Measurements from ENCODE around the gene GOSR1.
"Not testable (repeated sequence)": the region's sequence is repeated elsewhere in the genome, so short reads cannot be mapped to it uniquely, and the experiment has no call there.

Gene GOSR1

DNA sequence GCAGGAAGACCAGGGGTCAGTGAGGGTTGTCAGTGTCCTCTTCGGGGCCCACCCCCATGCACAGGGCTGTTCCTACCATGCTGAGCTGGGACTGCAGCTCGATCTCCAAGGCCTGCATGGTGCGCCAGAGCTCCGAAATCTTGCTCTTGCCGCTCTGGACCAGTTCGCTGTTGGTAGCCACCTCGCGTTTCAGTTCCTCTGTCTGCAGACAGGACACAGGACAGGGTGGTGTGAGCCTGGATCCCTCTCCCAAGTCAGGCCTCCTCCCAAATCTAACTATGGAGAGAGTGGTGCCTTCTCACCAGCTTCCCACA is 90.9 kb downstream of the GOSR1 start:
- Mint-ChIP-seq H3K27me3 (no peaks in the 10 kb centered on the region), H3K27ac (no peak overlapping the region), H3K9me3 (no peaks in the 10 kb centered on the region), H3K4me3 (no peak overlapping the region), H3K36me3 (ENCODE audit: low read depth) (no peaks in the 10 kb centered on the region), H3K4me1 (ENCODE audit: low read depth) (no peaks in the 10 kb centered on the region)
- no peak for DNase-seq

- not testable (repeated sequence) for H3K27me3 Mint-ChIP-seq; H3K27ac Mint-ChIP-seq; H3K9me3 Mint-ChIP-seq; H3K36me3 Mint-ChIP-seq (ENCODE audit: low read depth); DNase-seq; H3K4me1 Mint-ChIP-seq (ENCODE audit: low read depth); H3K4me3 Mint-ChIP-seq
Measured at GRCh38 chr17:30569531-30570175, 92.4 kb downstream of the GOSR1 start.

GRCh38 chr17:30570191-30570590 is 93.0 kb downstream of the GOSR1 start:
- H3K9me3 Mint-ChIP-seq: no peaks in the 10 kb centered on the region
- no peaks in the 10 kb centered on the region for H3K27me3 Mint-ChIP-seq
- H3K4me3 Mint-ChIP-seq: no peak overlapping the region
- DNase-seq: no peak
- no peaks in the 10 kb centered on the region for H3K36me3 Mint-ChIP-seq (ENCODE audit: low read depth)
- no peaks in the 10 kb centered on the region for H3K4me1 Mint-ChIP-seq (ENCODE audit: low read depth)
- no peak overlapping the region for H3K27ac Mint-ChIP-seq

DNA sequence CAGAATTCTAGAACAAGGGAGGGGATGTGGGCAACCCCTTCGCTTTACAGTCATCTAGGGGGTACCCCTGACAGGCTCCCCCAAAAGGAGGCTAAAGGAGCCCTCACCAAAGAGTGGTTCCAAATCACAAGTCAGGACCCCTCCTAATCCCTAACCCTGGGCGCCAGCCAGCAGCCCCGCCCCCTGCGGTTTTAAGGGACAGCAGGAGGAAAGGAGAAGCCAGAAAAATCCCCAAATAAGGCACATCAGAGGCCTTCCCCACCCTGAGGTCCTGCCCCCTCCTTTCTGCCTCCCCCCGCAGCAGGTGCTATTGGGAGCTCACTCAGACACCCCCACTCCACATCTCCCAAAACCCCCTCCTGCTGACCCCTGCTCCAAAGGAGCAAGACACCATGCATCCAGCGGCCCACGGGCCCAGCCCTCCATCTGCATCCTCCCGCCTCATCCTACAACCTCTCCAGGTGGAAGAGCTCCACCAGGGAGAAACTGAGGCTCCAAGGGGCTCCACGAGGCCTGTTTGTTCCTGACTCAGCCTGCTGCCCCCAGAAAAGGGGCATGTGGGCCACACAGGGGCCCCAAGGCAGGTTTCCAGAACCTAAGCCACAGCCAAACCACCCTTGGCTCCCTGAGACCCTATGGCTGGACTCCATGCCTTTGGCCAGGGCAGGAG is 93.5 kb downstream of the GOSR1 start:
- Mint-ChIP-seq H3K36me3 (ENCODE audit: low read depth) (no peaks in the 10 kb centered on the region), H3K27ac (no peak overlapping the region), H3K27me3 (no peaks in the 10 kb centered on the region), H3K4me3 (no peak overlapping the region), H3K9me3 (no peaks in the 10 kb centered on the region), H3K4me1 (ENCODE audit: low read depth) (no peaks in the 10 kb centered on the region)
- DNase-seq: no peak

GRCh38 chr17:30571404-30571803 is 94.2 kb downstream of the GOSR1 start:
- not testable (repeated sequence) for H3K9me3 Mint-ChIP-seq; H3K27ac Mint-ChIP-seq; DNase-seq; H3K27me3 Mint-ChIP-seq; H3K36me3 Mint-ChIP-seq (ENCODE audit: low read depth); H3K4me1 Mint-ChIP-seq (ENCODE audit: low read depth); H3K4me3 Mint-ChIP-seq

DNA sequence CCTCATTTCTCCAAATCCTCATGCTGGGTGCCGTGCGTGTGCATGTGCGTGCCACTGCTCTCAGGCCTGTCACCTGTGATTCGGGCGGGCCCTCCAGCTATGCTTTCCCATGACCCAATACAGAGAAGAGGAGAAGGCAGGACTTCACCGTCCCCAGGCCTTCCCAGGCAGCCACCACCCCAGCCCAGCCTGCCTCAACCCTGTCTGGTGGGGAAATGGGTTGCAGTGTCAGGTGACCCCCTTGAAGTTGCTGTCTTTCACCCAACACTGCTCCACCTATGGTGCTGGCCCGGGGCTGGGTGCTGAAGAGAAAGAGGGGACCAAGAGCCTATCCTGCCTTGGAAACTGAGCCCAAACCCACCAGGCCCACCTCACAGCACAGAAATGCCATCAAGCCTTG is 94.7 kb downstream of the GOSR1 start:
- Mint-ChIP-seq H3K36me3 (ENCODE audit: low read depth) (no peaks in the 10 kb centered on the region), H3K9me3 (no peaks in the 10 kb centered on the region), H3K4me3 (no peak overlapping the region), H3K4me1 (ENCODE audit: low read depth) (no peaks in the 10 kb centered on the region), H3K27me3 (no peaks in the 10 kb centered on the region), H3K27ac (no peak overlapping the region)
- no peak for DNase-seq

DNA sequence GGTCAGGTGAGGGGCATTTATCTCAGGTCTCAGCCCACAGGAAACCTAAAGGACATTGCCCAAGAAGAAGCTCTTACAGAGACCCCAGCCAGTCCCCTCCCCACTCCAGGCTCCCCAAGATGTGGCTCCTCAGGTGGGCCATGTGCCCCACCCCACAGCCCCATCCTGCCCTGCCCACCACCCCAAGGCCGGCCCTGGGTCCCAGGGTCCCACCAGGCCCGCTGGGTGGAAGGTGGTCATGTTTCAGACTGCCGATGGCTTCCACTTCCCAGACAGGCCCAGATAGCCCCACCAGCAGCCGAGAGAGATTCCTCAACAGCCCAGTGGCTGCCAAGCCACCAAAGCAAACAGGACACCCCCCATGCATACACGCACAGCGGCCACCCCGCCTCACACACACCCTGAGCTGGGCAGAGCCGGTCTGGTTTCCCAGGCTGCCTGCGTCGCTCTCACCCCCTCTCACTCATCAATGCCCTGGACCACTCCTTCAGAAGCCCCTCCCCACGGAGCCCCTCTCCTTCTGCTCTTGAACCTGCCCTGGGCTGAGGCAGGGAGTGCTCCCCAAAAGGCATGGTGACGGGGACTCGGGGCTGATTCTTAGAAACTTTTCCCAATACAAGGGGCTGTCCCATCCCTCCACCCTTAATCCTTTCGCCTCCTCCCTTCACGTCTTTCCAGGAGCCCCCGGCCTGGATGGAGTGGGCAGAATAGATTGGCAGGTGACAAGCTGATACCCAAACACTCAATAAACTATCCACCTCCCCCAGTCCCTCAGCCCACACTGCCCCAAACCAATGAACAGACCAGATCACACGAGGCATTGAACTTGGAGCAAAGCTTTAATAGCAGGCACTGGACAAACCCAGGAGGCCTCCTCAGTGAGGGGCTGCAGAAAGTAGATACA is 95.7 kb downstream of the GOSR1 start:
- not testable (repeated sequence) for H3K36me3 Mint-ChIP-seq (ENCODE audit: low read depth); H3K4me3 Mint-ChIP-seq; H3K9me3 Mint-ChIP-seq; H3K27ac Mint-ChIP-seq; DNase-seq; H3K4me1 Mint-ChIP-seq (ENCODE audit: low read depth); H3K27me3 Mint-ChIP-seq

- DNase-seq: no peak
- no peak overlapping the region for H3K4me3 Mint-ChIP-seq
- H3K4me1 Mint-ChIP-seq (ENCODE audit: low read depth): no peaks in the 10 kb centered on the region
- H3K9me3 Mint-ChIP-seq: no peaks in the 10 kb centered on the region
- no peaks in the 10 kb centered on the region for H3K36me3 Mint-ChIP-seq (ENCODE audit: low read depth)
- no peak overlapping the region for H3K27ac Mint-ChIP-seq
- no peaks in the 10 kb centered on the region for H3K27me3 Mint-ChIP-seq
Measured at GRCh38 chr17:30573603-30574175, 96.5 kb downstream of the GOSR1 start.

- H3K9me3 Mint-ChIP-seq; H3K4me3 Mint-ChIP-seq; H3K36me3 Mint-ChIP-seq (ENCODE audit: low read depth); H3K27me3 Mint-ChIP-seq; DNase-seq; H3K27ac Mint-ChIP-seq; H3K4me1 Mint-ChIP-seq (ENCODE audit: low read depth): not testable (repeated sequence)
Measured at GRCh38 chr17:30574309-30574708, 97.1 kb downstream of the GOSR1 start.

DNA sequence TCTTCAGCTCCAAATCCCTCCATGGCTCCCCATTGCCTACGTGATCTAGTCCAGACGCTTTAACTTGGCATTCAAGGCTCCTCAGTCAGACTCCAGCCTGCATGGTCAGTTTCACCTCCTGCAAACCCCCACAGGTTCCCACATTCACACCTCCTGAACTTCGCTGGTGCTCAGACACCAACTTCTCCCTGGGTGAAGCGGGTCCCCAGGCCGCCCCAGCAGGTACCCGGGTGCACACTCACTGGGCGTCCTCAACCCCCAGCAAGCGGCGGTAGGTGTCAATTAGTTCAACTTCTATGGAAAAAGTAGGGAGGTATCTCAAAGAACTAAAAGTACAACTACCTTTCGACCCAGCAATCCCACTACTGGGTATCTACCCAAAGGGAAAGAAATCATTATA is 97.6 kb downstream of the GOSR1 start:
- H3K27me3 Mint-ChIP-seq, H3K27ac Mint-ChIP-seq: not testable (repeated sequence)

DNA sequence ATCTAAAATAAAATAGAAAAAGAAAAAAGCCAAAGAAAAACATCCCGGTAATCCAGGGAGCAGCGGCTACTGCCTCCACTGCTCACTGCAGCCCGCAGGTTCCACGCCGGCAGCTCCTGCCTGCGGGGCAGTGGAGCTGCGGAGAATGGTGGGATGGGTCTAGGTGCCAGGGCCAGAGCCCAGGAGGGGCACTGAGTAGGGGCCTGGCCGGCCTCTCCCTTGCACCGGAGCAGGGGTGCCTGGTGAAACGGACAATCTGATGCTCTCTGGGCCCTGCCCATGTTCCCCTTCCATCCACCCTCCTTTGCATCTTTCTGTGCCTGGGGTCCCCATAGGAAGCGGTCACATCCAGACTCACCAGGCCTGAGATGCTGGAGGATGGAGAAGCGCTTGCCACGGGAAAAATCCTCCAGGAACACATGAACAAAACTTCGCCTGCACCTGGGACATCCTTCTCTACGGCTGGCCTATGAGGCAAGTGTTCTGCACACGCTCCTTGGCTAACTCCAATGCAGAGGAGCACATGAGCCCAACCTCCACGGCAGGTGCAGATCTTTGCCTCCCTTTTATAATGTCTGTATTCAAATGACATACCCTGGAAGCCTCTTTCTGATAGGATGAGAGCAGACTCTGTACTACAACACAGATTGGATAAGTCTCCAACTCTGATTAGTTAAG is 98.6 kb downstream of the GOSR1 start:
- H3K4me1 Mint-ChIP-seq (ENCODE audit: low read depth); H3K9me3 Mint-ChIP-seq; DNase-seq; H3K36me3 Mint-ChIP-seq (ENCODE audit: low read depth); H3K27me3 Mint-ChIP-seq; H3K4me3 Mint-ChIP-seq; H3K27ac Mint-ChIP-seq: not testable (repeated sequence)

More for the DNA sequence above, 97.6 kb downstream of the GOSR1 start:
- not testable (repeated sequence) for H3K4me3 Mint-ChIP-seq; DNase-seq; H3K9me3 Mint-ChIP-seq; H3K36me3 Mint-ChIP-seq (ENCODE audit: low read depth); H3K4me1 Mint-ChIP-seq (ENCODE audit: low read depth)

GRCh38 chr17:30576326-30576861 is 99.2 kb downstream of the GOSR1 start:
- no peak overlapping the region for H3K27ac Mint-ChIP-seq
- no peaks in the 10 kb centered on the region for H3K9me3 Mint-ChIP-seq
- peak overlapping the region; percentile 25 for H3K4me3 Mint-ChIP-seq
- DNase-seq: no peak
- no peaks in the 10 kb centered on the region for H3K4me1 Mint-ChIP-seq (ENCODE audit: low read depth)
- no peaks in the 10 kb centered on the region for H3K27me3 Mint-ChIP-seq
- H3K36me3 Mint-ChIP-seq (ENCODE audit: low read depth): no peaks in the 10 kb centered on the region

Measured in activated T-cell treated with anti-CD3 and anti-CD28 coated beads, Interleukin-2, amount 50 U/mL, for 24 hours (primary cell).